Neuronal stem cell (in vitro differentiated cells): ENCODE measurements around the gene ADD3.

Experiments used
- DNase-seq: peaks from one replicate; pipeline ENCODE4 v3.0.0-alpha.2; 2013; ENCODE audit warnings: low spot score
- H2AFZ ChIP-seq: one replicate; pipeline ENCODE4 v1.6.1; 2013; ENCODE audit warnings: mild to moderate bottlenecking, low read length, inconsistent platforms
- H2AK5ac ChIP-seq: 2 replicates; pipeline ENCODE4 v1.6.1; 2013; ENCODE audit warnings: low read depth, mild to moderate bottlenecking, inconsistent platforms, low read length, moderate library complexity, mixed read lengths
- H2BK120ac ChIP-seq: 2 replicates; pipeline ENCODE4 v1.6.1; 2013; ENCODE audit warnings: low read depth, mild to moderate bottlenecking, inconsistent platforms, low read length, moderate library complexity, mixed read lengths
- H2BK12ac ChIP-seq: one replicate; pipeline ENCODE4 v1.6.1; 2013; ENCODE audit warnings: low read length, inconsistent platforms
- H2BK15ac ChIP-seq: 2 replicates; pipeline ENCODE4 v1.6.1; 2013; ENCODE audit warnings: mild to moderate bottlenecking, low read length, inconsistent platforms, mixed read lengths
- H2BK5ac ChIP-seq: one replicate; pipeline ENCODE4 v1.6.1; 2013; ENCODE audit warnings: inconsistent platforms, mild to moderate bottlenecking, low read length, moderate library complexity
- H3K14ac ChIP-seq: one replicate; pipeline ENCODE4 v1.6.1; 2013; ENCODE audit warnings: low read length, inconsistent platforms
- H3K18ac ChIP-seq: 2 replicates; pipeline ENCODE4 v1.6.1; 2013; ENCODE audit warnings: low read length, inconsistent platforms
- H3K23ac ChIP-seq: 2 replicates; pipeline ENCODE4 v1.6.1; 2013; ENCODE audit warnings: low read depth, mild to moderate bottlenecking, mixed read lengths, low read length, inconsistent platforms; ENCODE audit not compliant: poor library complexity
- H3K27ac ChIP-seq: replicated peaks from 3 replicates; pipeline ENCODE4 v1.5.1; 2013; ENCODE audit warnings: low read length, inconsistent platforms
- H3K27me3 ChIP-seq, 3 experiments: 2 replicates each; pipeline ENCODE4 v1.6.1; 2013; ENCODE audit warnings: low read length in 3 of 3, mild to moderate bottlenecking in 2 of 3, inconsistent platforms in 1 of 3, low read depth in 1 of 3, mixed read lengths in 1 of 3, moderate library complexity in 1 of 3; ENCODE audit not compliant: control insufficient read depth in 3 of 3, insufficient read depth in 3 of 3
- H3K36me3 ChIP-seq, 2 donors: replicated peaks in 1 of 2; 2 replicates each; pipeline ENCODE4 v1.6.1; 2013; ENCODE audit warnings: low read length in 2 of 2; ENCODE audit not compliant: control insufficient read depth in 2 of 2, insufficient read depth in 2 of 2
- H3K4ac ChIP-seq: 2 replicates; pipeline ENCODE4 v1.6.1; 2013; ENCODE audit warnings: inconsistent platforms, mild to moderate bottlenecking, low read length, moderate library complexity
- H3K4me1 ChIP-seq, 2 donors: 1 replicate in 1 of 2; 2 replicates in 1 of 2; pipeline ENCODE4 v1.6.1; 2013; ENCODE audit warnings: low read length in 2 of 2, low read depth in 1 of 2; ENCODE audit not compliant: control insufficient read depth in 2 of 2, insufficient read depth in 1 of 2
- H3K4me2 ChIP-seq: one replicate; pipeline ENCODE4 v1.6.1; 2013; ENCODE audit warnings: mild to moderate bottlenecking, low read length, inconsistent platforms; ENCODE audit not compliant: insufficient read depth, poor library complexity, severe bottlenecking
- H3K4me3 ChIP-seq, 2 donors: 2 replicates each; pipeline ENCODE4 v1.5.1; 2013; ENCODE audit warnings: low read length in 2 of 2, mild to moderate bottlenecking in 2 of 2, inconsistent platforms in 1 of 2, moderate library complexity in 1 of 2
- H3K79me1 ChIP-seq: one replicate; pipeline ENCODE4 v1.6.1; 2013; ENCODE audit warnings: low read depth, mild to moderate bottlenecking, inconsistent platforms, low read length, moderate library complexity
- H3K9ac ChIP-seq: one replicate; pipeline ENCODE4 v1.6.1; 2013; ENCODE audit warnings: mild to moderate bottlenecking, low read depth, low read length, inconsistent platforms; ENCODE audit not compliant: poor library complexity
- H3K9me3 ChIP-seq, 2 donors: replicated peaks in 1 of 2; 2 replicates each; pipeline versions ENCODE3 to v1.6.1; 2013; ENCODE audit warnings: low read length in 2 of 2, mild to moderate bottlenecking in 2 of 2, inconsistent platforms in 1 of 2, low read depth in 1 of 2, mixed read lengths in 1 of 2, moderate library complexity in 1 of 2; ENCODE audit not compliant: control insufficient read depth in 2 of 2, insufficient read depth in 1 of 2
- H4K8ac ChIP-seq: one replicate; pipeline ENCODE4 v1.6.1; 2013; ENCODE audit warnings: low read depth, mild to moderate bottlenecking, inconsistent platforms, low read length, moderate library complexity
- H4K91ac ChIP-seq: one replicate; pipeline ENCODE4 v1.6.1; 2013; ENCODE audit warnings: low read length, low read depth, mild to moderate bottlenecking, inconsistent platforms; ENCODE audit not compliant: poor library complexity
- WGBS, 2 donors: extraction: QIAGEN DNeasy Blood & Tissue Kit; methylation state at CpG; one replicate each; pipeline ENCODE4 v1.1.7; 2013; ENCODE audit warnings: missing lambda C conversion rate in 2 of 2, mixed read lengths in 1 of 2; ENCODE audit not compliant: insufficient read length in 2 of 2, insufficient replicate concordance in 1 of 2; ENCODE audit errors: extremely low coverage in 2 of 2; 5-methylcytosine and 5-hydroxymethylcytosine counted together

Gene ADD3

GRCh38 chr10:110174201-110174600 is 166.4 kb downstream of the ADD3 start:
- H2BK12ac ChIP-seq: no peak overlapping the region
- no peak overlapping the region for H3K9ac ChIP-seq
- H2BK15ac ChIP-seq: no peak overlapping the region
- DNase-seq: no peak
- no peak overlapping the region for H2BK120ac ChIP-seq
- H3K27ac ChIP-seq: no peak overlapping the region
- peaks cover 8 to 10% of the 10 kb centered on the region in 2 donors for H3K4me1 ChIP-seq
- no peaks in the 10 kb centered on the region for H3K79me1 ChIP-seq
- H3K18ac ChIP-seq: no peak overlapping the region
- no peak overlapping the region for H2AFZ ChIP-seq
- H4K8ac ChIP-seq: no peak overlapping the region
- H3K4me3 ChIP-seq: no peak overlapping the region
- H2AK5ac ChIP-seq: no peak overlapping the region
- H4K91ac ChIP-seq: no peak overlapping the region
- no peaks in the 10 kb centered on the region for H3K9me3 ChIP-seq
- H2BK5ac ChIP-seq: no peak overlapping the region
- H3K36me3 ChIP-seq: no peaks in the 10 kb centered on the region
- no peak overlapping the region for H3K14ac ChIP-seq
- H3K27me3 ChIP-seq: peaks cover 2 to 33% (median 15%) of the 10 kb centered on the region in 3 experiments
- H3K4ac ChIP-seq: no peak overlapping the region
- H3K23ac ChIP-seq: no peak overlapping the region
- no peak overlapping the region for H3K4me2 ChIP-seq

- Histone ChIP-seq H3K9me3 (no peaks in the 10 kb centered on the region), H3K36me3 (no peaks in the 10 kb centered on the region), H2BK12ac (no peak overlapping the region), H2AFZ (no peak overlapping the region), H3K4me3 (no peak overlapping the region), H3K4me2 (no peak overlapping the region), H3K14ac (no peak overlapping the region), H2BK15ac (no peak overlapping the region), H3K9ac (no peak overlapping the region), H3K27me3 (peaks cover under 1 to 27% (median 9%) of the 10 kb centered on the region in 3 experiments), H3K23ac (no peak overlapping the region), H4K8ac (no peak overlapping the region), H2BK5ac (no peak overlapping the region), H2AK5ac (no peak overlapping the region), H4K91ac (no peak overlapping the region), H3K4ac (no peak overlapping the region), H3K79me1 (no peaks in the 10 kb centered on the region), H2BK120ac (no peak overlapping the region), H3K27ac (no peak overlapping the region), H3K18ac (no peak overlapping the region), H3K4me1 (peaks cover 8 to 10% of the 10 kb centered on the region in 2 donors)
- no peak for DNase-seq
- WGBS, 2 donors: no CpG with 5 or more reads among the region's 5 CpGs
Observed at GRCh38 chr10:110174816-110175215, 167.0 kb downstream of the ADD3 start.

GRCh38 chr10:110175406-110175805 is 167.6 kb downstream of the ADD3 start:
- H2AFZ ChIP-seq: no peak overlapping the region
- no peak overlapping the region for H3K4me3 ChIP-seq
- H4K91ac ChIP-seq: no peak overlapping the region
- H2BK12ac ChIP-seq: peak overlapping the region; percentile 26
- no peak overlapping the region for H3K4ac ChIP-seq
- H2BK15ac ChIP-seq: no peak overlapping the region
- no peak overlapping the region for H3K27ac ChIP-seq
- no peak overlapping the region for H3K14ac ChIP-seq
- no peak overlapping the region for H2BK120ac ChIP-seq
- H3K4me1 ChIP-seq: peaks cover 8% of the 10 kb centered on the region in 2 donors
- no peak overlapping the region for H4K8ac ChIP-seq
- no peaks in the 10 kb centered on the region for H3K9me3 ChIP-seq
- H3K27me3 ChIP-seq: peaks cover 0 to 21% (median 3%) of the 10 kb centered on the region in 3 experiments
- H3K36me3 ChIP-seq: no peaks in the 10 kb centered on the region
- no peaks in the 10 kb centered on the region for H3K79me1 ChIP-seq
- peak overlapping the region; percentile 30 for H2AK5ac ChIP-seq
- no peak overlapping the region for H2BK5ac ChIP-seq
- H3K9ac ChIP-seq: no peak overlapping the region
- no peak for DNase-seq
- no peak overlapping the region for H3K18ac ChIP-seq
- WGBS, 2 donors: no CpG with 5 or more reads among the region's 2 CpGs
- H3K4me2 ChIP-seq: no peak overlapping the region
- no peak overlapping the region for H3K23ac ChIP-seq

- Histone ChIP-seq H2BK5ac (no peak overlapping the region), H2BK12ac (no peak overlapping the region), H3K14ac (no peak overlapping the region), H3K4ac (no peak overlapping the region), H3K9ac (no peak overlapping the region), H3K9me3 (no peaks in the 10 kb centered on the region), H3K27me3 (peaks cover 0 to 14% (median 0%) of the 10 kb centered on the region in 3 experiments), H2BK15ac (no peak overlapping the region), H3K4me2 (no peak overlapping the region), H2AFZ (peak overlapping the region; percentile 56), H2AK5ac (no peak overlapping the region), H4K91ac (no peak overlapping the region), H3K23ac (no peak overlapping the region), H3K36me3 (no peaks in the 10 kb centered on the region), H4K8ac (no peak overlapping the region), H3K79me1 (no peaks in the 10 kb centered on the region), H3K4me3 (no peak overlapping the region), H3K4me1 (peaks cover 3 to 8% of the 10 kb centered on the region in 2 donors), H2BK120ac (no peak overlapping the region), H3K27ac (no peak overlapping the region), H3K18ac (no peak overlapping the region)
- no peak for DNase-seq
- whole genome bisulfite sequencing, 2 donors: no CpG with 5 or more reads among the region's 19 CpGs
Observed at GRCh38 chr10:110176141-110177030, 168.6 kb downstream of the ADD3 start.
